Dendritic cell treated with granulocyte-macrophage colony-stimulating factor and Interleukin-4, amounts not matched to agents 40 ng/mL and 50 ng/mL, for 4 days (primary cell): ENCODE data around the gene DRAM1.

Experiments used
- H3K27ac Mint-ChIP-seq: one replicate; pipeline ENCODE4 v1.8.0; 2022; ENCODE audit warnings: mild to moderate bottlenecking, mixed read lengths
- H3K27me3 Mint-ChIP-seq: one replicate; pipeline ENCODE4 v1.8.0; 2022; ENCODE audit warnings: mild to moderate bottlenecking, mixed read lengths
- H3K36me3 Mint-ChIP-seq: one replicate; pipeline ENCODE4 v1.8.0; 2022; ENCODE audit warnings: low read depth, mixed read lengths
- H3K4me1 Mint-ChIP-seq: one replicate; pipeline ENCODE4 v1.8.0; 2022; ENCODE audit warnings: low read depth, mixed read lengths
- H3K4me3 Mint-ChIP-seq: one replicate; pipeline ENCODE4 v1.8.0; 2022; ENCODE audit warnings: mild to moderate bottlenecking, moderate library complexity, mixed read lengths
- H3K9me3 Mint-ChIP-seq: one replicate; pipeline ENCODE4 v1.8.0; 2022; ENCODE audit warnings: mixed read lengths
- intact Hi-C: fragments of 100-400 bp; cut with micrococcal nuclease; formaldehyde crosslinking; loops from one replicate; pipeline ENCODE4 v1.15.0; 2022

Gene DRAM1, protein sequence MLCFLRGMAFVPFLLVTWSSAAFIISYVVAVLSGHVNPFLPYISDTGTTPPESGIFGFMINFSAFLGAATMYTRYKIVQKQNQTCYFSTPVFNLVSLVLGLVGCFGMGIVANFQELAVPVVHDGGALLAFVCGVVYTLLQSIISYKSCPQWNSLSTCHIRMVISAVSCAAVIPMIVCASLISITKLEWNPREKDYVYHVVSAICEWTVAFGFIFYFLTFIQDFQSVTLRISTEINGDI

DNA sequence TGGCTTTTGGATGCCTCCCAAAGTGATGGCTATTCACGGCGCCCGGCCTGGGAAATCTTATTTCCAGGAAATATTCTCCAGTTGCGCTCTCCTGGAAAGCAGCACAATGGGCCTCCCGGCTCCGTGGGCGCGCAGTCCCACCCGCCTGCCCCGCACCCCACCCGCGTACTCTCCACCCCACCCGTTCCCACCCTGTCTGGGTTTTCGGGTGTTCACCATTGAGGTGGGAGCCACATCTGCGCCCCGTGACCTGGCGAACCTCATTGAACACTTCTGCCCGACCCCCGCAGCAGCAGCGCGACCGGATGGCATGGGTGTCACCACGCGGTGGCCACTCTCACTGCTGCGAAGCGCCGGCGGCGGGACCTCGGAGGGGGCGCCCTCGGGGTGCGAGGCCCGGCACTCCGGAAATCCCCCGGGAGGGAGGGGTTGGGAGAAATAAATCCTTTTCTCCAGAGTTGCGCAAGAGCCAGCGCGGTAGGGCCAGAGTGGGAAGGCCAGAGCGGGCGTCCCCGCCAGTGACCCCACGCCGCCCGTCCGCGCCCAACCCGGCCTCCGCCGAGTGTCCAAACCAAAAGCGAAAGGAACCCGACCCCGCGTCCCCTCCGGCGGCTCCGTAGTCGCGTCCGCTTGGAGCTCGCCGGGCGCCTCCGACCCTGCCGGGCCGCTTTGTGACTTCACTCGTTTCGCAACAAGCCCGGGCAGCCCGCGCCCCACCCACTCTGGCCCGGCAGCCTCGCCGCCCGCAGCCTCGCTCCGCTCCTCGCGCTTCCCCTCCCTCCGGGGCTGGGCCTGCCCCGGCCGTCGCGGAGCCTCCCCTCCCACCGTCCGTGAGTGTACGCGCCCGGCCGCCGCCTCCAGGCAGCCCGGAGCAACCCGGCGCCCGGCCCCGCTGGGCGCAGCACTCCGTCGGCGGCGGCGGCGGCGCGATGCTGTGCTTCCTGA, at the start of gene DRAM1:
Gene DRAM1 (plus strand): TSS at position 720 of the 945 bp plus-strand sequence. CDS start 210 bp downstream, at position 930.
- intact Hi-C loops = loop anchor here (2.0 kb wide), 1 partner anchor 18 kb away; no protein-coding TSS in a partner anchor
- H3K36me3 Mint-ChIP-seq = peaks cover 23% of the 10 kb centered on the region
- peak within 1 kb of the TSS; percentile 92 for H3K27ac Mint-ChIP-seq
- H3K4me1 Mint-ChIP-seq = peaks cover 59% of the 10 kb centered on the region
- no peaks in the 10 kb centered on the region for H3K27me3 Mint-ChIP-seq
- H3K9me3 Mint-ChIP-seq = no peaks in the 10 kb centered on the region
- peak within 1 kb of the TSS; percentile 83 for H3K4me3 Mint-ChIP-seq

DNA sequence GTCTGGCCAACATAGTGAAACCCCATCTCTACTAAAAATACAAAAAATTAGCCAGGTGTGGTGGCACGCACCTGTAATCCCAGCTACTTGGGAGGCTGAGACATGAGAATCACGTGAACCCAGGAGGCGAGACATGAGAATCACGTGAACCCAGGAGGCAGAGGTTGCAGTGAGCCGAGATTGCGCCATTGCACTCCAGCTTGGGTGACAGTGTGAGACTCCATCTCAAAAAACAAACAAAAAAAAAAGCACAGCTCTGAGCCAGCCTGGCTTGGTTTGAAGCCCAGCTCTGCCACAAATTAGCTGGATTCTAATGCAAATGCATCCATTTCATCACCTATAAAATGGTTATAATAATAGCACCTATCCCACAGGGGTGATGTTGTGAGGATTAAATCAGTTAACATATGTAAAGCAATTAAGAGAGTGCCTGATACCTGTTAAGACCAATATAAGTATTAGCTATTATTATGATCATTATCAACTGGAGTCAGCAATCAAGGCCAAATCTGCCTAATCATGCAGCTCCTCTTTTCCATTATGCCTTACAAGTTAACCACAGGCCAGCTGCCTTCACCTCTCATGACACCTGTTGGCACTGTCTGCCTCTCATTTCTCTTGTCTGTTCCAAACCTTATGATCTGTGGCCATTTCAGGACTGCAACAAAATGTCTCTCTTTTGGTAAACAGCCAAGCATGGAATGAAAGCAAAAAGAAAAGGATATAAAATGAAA, 48.8 kb upstream of the DRAM1 start:
- H3K4me1 Mint-ChIP-seq = peaks cover 49% of the 10 kb centered on the region
- intact Hi-C loops = loop anchor here (5.0 to 10.0 kb wide), 2 partner anchors 36 to 254 kb away; no protein-coding TSS in a partner anchor
- no peaks in the 10 kb centered on the region for H3K9me3 Mint-ChIP-seq
- H3K4me3 Mint-ChIP-seq = peak overlapping the region; percentile 97
- no peaks in the 10 kb centered on the region for H3K27me3 Mint-ChIP-seq
- peaks cover 9% of the 10 kb centered on the region for H3K36me3 Mint-ChIP-seq
- H3K27ac Mint-ChIP-seq = peak overlapping the region; percentile 85

DNA sequence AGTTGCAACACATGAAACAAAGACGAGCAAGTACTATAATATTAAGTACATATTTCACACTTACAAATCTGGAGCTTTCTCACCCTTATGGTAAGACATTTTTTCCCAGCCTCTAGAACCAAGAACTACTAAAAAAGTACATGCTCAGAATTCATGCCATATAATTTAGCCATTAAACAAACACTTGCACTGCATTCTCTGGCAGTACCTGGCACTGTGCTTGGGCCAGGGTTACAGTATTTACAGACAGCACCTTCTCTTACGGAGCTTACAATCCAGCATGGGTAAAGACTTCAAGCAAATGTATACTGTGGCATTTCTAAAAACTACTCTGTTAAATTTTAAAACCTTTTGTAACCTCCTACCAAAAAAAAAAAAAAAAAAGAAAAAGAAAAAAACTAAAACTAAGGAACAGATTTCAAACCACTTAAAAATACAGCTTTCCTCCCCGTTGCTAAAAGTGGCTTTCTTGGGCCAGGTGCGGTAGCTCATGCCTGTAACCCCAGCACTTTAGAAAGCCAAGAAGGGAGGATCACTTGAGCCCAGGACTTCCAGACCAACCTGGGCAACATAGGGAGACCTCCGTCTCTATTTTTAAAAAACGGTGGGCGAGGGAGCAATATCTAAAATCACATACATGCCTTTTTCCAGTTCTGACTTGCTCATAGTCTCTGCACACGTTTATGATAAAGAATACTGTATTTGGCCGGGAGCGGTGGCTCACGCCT, 47.6 kb upstream of the DRAM1 start:
- intact Hi-C loops = loop anchor here (2.0 to 10.0 kb wide), 4 partner anchors 38 to 421 kb away; no protein-coding TSS in a partner anchor
- Mint-ChIP-seq H3K27me3 (no peaks in the 10 kb centered on the region), H3K4me1 (peaks cover 40% of the 10 kb centered on the region), H3K9me3 (no peaks in the 10 kb centered on the region), H3K27ac (peak overlapping the region; percentile 85), H3K4me3 (peak overlapping the region; percentile 97), H3K36me3 (peaks cover 9% of the 10 kb centered on the region)

DNA sequence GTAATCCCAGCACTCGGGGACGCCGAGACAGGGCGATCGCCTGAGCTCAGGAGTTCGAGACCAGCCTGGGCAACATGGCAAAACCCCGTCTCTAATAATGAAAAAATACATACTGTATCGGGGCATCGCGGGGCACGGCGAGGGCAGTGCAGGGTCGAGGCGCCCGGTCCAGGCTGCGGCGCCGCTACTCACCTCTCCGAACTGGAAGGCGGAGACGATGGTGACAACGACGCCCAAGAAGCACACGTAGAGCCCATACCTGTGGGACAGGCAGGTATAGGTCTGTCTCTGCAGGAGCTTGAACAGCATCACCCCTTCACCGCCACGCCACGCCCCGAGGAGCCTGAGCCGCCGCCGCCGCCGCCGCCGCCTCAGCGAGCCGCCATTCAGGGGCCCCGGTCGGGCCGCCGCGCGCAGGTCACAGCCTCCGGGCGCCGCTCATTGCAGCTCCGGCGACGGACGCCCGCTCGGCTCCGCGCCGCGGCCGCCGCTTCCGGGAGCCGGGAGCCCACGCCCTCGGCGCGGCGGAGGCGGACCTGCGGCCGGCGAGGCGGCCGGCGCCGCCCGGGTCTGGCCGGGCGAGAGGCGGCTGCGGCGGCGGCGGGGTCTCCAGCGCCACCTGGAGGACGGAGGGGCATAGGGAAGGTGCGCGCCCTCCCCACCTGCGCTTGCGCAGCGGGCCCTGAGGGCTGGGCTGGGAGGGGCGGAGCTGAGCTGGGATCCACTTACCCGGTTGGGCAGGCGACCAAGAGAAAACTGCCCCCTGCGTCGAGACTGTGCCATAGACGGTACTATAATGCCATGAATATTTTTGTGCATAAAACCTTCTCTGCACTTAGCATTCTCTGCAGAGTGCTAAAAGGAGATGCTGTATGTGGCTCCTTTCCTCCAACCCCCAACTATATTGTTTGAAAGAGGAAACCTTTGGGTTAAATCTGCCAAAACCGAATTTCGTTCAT, 46.7 kb upstream of the DRAM1 start, which contains the start of gene GNPTAB:
Gene GNPTAB (minus strand): TSS at position 593 of the 959 bp plus-strand sequence. CDS start 284 bp downstream, at position 309.
- H3K27ac Mint-ChIP-seq = peak within 1 kb of the TSS; percentile 85
- no peaks in the 10 kb centered on the region for H3K9me3 Mint-ChIP-seq
- peak within 1 kb of the TSS; percentile 97 for H3K4me3 Mint-ChIP-seq
- peaks cover 32% of the 10 kb centered on the region for H3K4me1 Mint-ChIP-seq
- no peaks in the 10 kb centered on the region for H3K27me3 Mint-ChIP-seq
- intact Hi-C loops = loop anchor here (1.0 to 2.0 kb wide), 3 partner anchors 27 to 422 kb away; no protein-coding TSS in a partner anchor
- H3K36me3 Mint-ChIP-seq = peaks cover 9% of the 10 kb centered on the region

DNA sequence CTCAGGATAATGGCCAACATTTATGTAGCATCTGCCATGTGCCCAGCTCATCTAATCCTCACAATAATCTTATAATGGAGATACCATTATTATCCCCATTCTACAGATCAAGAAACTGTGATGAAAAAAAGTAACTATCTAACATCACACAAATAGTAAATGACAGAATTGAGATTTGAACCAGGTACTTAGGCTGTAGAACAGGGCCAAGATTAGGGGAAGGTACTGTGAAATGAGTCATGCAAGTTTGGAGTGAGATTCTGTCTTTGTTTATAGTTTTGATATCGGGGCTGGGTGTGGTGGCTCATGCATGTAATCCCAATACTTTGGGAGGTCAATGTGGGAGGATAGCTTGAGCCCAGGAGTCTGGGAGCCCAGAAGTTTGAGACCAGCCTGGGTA, 45.4 kb upstream of the DRAM1 start:
- no peaks in the 10 kb centered on the region for H3K9me3 Mint-ChIP-seq
- intact Hi-C loops = no loop called here
- H3K4me1 Mint-ChIP-seq = peaks cover 22% of the 10 kb centered on the region
- no peaks in the 10 kb centered on the region for H3K27me3 Mint-ChIP-seq
- no peak overlapping the region for H3K4me3 Mint-ChIP-seq
- no peak overlapping the region for H3K27ac Mint-ChIP-seq
- H3K36me3 Mint-ChIP-seq = peaks cover 9% of the 10 kb centered on the region

DNA sequence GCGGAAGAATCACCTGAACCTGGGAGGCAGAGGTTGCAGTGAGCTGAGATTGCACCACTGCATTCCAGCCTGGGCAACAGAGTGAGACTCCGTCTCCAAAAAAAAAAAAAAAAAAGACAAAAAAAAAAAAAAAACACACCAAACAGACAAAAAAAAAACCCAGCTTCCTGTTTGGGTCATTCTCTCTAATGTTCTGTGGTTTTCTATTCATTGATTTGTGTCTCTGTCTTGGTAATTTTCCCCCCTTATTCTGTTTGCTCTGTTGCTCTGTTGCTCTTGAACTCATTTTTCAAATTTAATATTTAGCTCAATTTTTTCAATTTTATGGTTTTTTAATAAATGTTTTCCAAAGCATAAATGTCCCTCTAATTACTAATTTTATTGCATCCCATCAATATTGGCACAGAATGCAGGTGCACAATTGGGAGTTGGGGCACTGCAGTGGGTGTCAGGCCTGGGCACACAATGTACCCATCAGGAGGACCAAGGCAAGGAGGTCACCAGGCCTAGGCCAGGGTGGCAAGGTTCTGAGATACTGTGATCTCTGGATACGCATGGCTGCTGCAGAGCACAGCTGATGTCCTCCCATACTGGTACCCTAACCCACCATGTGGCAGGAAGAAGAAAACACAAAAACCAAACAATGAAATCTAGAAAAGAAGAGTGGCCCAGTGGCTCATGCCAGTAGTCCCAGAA, 38.6 kb upstream of the DRAM1 start:
- Mint-ChIP-seq H3K27me3 (no peaks in the 10 kb centered on the region), H3K9me3 (no peaks in the 10 kb centered on the region), H3K4me1 (no peaks in the 10 kb centered on the region), H3K36me3 (no peaks in the 10 kb centered on the region), H3K4me3 (no peak overlapping the region), H3K27ac (no peak overlapping the region)
- intact Hi-C loops = loop anchor here (2.0 kb wide), 1 partner anchor 66 kb away; no protein-coding TSS in a partner anchor

DNA sequence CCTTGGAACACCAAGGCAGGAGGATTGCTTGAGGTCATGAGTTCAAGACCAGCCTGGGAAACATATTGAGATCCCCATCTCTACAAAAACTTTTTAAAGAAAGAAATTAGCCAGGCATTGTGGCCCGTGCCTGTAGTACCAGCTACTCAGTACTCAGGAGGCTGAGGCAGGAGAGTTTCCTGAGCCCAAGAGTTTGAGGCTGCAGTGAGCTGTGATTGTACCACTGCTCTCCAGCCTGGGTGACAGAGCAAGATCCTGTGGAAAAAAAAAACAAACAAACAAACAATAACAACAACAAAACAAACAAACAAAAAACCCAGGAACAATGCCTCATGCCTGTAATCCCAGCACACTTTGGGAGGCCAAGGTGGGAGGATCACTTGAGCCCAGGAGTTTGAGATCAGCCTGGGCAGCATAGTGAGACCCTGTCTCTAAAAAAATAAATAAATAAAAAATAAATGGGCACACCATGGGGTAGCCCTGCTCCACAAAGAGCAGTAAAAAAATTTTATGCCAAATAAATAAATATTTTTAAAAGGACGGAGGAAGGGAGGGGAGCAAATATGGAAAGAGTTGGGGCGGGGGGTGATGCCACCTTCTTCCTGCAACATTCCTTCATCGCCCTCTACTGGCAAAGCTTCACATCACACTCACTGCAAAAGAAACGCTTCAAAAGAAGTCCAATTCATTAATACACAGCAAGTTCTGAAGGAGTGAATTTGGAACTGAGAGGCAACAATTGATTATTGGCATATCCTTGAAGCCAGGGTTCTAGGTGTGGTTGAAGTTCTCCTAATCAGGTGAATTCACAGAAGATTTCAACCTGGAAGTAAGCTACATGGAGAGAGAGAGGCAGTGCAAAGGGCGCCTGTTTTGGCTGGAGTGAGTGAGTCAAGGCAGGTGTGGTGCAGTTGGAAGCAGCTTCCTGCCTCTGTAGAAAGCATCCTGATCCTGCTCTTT, 37.8 kb upstream of the DRAM1 start:
- intact Hi-C loops = loop anchor here (2.0 kb wide), 1 partner anchor 67 kb away; no protein-coding TSS in a partner anchor
- no peaks in the 10 kb centered on the region for H3K4me1 Mint-ChIP-seq
- H3K27me3 Mint-ChIP-seq = no peaks in the 10 kb centered on the region
- no peak overlapping the region for H3K4me3 Mint-ChIP-seq
- H3K9me3 Mint-ChIP-seq = no peaks in the 10 kb centered on the region
- H3K27ac Mint-ChIP-seq = no peak overlapping the region
- no peaks in the 10 kb centered on the region for H3K36me3 Mint-ChIP-seq

DNA sequence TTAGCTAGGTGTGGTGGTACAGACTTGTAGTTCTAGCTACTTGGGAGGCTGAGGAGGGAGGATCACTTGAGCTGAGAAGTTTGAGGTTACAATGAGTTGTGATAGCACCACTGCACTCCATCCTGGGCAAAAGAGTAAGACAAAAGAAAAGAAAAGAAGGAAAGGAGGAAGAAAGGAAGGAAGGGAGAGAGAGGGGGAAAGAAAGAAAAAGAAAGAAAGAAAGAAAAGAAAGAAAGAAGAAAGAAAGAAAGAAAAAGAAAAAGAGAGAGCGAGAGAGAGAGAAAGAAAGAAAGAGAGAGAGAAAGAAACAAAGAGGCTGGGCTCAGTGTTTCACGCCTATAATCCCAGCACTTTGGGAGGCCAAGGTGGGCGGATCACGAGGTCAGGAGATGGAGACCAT, 36.3 kb upstream of the DRAM1 start:
- peak overlapping the region; percentile 15 for H3K27ac Mint-ChIP-seq
- H3K27me3 Mint-ChIP-seq = no peaks in the 10 kb centered on the region
- H3K4me3 Mint-ChIP-seq = no peak overlapping the region
- H3K36me3 Mint-ChIP-seq = no peaks in the 10 kb centered on the region
- H3K9me3 Mint-ChIP-seq = no peaks in the 10 kb centered on the region
- H3K4me1 Mint-ChIP-seq = no peaks in the 10 kb centered on the region
- intact Hi-C loops = no loop called here

DNA sequence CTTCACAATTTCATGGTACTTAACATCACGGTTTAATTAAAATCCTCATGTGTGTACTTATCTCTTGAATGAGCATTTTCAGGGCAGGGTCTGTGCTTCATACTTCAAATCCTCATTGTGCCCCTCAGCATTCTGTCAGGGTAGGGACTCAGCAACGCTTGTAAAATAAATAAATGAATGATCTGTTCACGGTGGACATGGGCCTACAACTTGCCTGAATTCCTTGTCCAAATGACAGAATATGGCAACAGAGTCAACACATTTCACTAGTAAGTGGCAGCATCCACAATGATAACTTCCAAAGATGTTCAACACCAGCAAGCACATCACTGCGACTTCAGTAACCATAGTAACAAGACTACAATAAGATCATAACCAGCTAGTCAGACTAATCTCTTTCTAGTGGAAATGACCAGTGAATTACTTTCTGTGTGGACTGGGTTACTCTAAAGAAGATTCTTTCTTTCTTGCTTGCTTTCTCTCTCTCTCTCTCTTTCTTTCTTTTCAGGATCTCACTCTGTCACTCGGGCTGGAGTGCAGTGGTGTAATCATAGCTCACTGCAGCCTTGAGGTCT, 32.2 kb upstream of the DRAM1 start:
- H3K27me3 Mint-ChIP-seq = no peaks in the 10 kb centered on the region

DNA sequence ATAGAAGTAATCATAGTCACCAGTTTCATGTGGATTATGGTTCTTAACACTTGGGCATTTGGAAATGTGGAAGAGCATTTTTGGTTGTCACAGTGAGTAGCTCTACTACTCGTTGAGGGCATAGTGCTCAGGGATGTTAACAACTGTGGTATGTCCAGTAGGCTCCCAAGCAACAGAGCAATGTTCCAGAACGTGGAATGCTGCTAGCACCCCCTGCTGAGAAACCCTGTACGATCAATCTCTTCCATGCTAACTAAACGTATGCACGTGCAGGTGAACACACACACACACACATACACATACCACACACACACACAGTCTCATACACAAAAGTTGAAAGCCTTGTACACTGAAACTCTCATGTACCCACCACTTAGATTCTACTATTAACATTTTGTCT, 30.1 kb upstream of the DRAM1 start:
- Mint-ChIP-seq H3K4me3 (no peak overlapping the region), H3K4me1 (peaks cover 16% of the 10 kb centered on the region), H3K27ac (peak overlapping the region; percentile 12), H3K36me3 (no peaks in the 10 kb centered on the region), H3K9me3 (no peaks in the 10 kb centered on the region), H3K27me3 (no peaks in the 10 kb centered on the region)
- intact Hi-C loops = no loop called here

More for the DNA sequence above, 32.2 kb upstream of the DRAM1 start:
- intact Hi-C loops = no loop called here
- peaks cover 4% of the 10 kb centered on the region for H3K4me1 Mint-ChIP-seq
- no peaks in the 10 kb centered on the region for H3K9me3 Mint-ChIP-seq
- no peak overlapping the region for H3K27ac Mint-ChIP-seq
- no peaks in the 10 kb centered on the region for H3K36me3 Mint-ChIP-seq
- H3K4me3 Mint-ChIP-seq = no peak overlapping the region

DNA sequence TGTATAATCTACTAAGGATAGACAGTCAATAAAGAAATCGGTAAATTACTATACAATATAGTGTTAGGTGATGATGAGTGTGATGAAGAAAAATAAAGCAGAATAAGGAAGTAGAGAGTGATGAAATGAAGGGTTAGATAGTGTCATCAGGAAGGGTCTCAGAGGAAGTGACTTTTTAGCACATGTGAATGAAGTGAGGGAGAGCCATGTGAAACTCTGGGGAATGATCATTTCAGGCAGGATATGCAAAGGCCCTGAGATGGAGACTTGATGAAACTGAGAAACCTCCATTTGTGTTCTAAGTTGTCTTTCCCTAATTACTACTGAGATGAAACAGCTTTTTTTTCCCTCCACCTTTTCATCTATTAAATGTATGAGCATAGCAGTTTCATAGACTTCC, 27.2 kb upstream of the DRAM1 start:
- H3K4me1 Mint-ChIP-seq = peaks cover 28% of the 10 kb centered on the region
- intact Hi-C loops = loop anchor here (10.0 kb wide), 1 partner anchor 55 kb away; no protein-coding TSS in a partner anchor

More for the DNA sequence above, 27.2 kb upstream of the DRAM1 start:
- no peak overlapping the region for H3K4me3 Mint-ChIP-seq
- H3K9me3 Mint-ChIP-seq = no peaks in the 10 kb centered on the region
- H3K27ac Mint-ChIP-seq = no peak overlapping the region
- no peaks in the 10 kb centered on the region for H3K36me3 Mint-ChIP-seq
- H3K27me3 Mint-ChIP-seq = no peaks in the 10 kb centered on the region
